Fibroblast of pulmonary artery (primary cell): ENCODE results near the gene RNF167.

Experiments used
- DNase-seq: peaks from one replicate; pipeline ENCODE4 v3.0.0-alpha.2; 2010; ENCODE audit warnings: low read depth
- H3K4me3 ChIP-seq: replicated peaks from 2 replicates; pipeline ENCODE4 v1.5.1; 2011; ENCODE audit warnings: low read depth, mild to moderate bottlenecking, control low read depth, low read length, moderate library complexity
- TF ChIP-seq, protein P1 (sequence below): IDR thresholded peaks from 2 replicates; pipeline ENCODE4 v1.5.1; 2011; ENCODE audit warnings: mild to moderate bottlenecking, control low read depth, low read length, inconsistent platforms; ENCODE audit errors: missing control alignments

The RNF167 gene

DNA sequence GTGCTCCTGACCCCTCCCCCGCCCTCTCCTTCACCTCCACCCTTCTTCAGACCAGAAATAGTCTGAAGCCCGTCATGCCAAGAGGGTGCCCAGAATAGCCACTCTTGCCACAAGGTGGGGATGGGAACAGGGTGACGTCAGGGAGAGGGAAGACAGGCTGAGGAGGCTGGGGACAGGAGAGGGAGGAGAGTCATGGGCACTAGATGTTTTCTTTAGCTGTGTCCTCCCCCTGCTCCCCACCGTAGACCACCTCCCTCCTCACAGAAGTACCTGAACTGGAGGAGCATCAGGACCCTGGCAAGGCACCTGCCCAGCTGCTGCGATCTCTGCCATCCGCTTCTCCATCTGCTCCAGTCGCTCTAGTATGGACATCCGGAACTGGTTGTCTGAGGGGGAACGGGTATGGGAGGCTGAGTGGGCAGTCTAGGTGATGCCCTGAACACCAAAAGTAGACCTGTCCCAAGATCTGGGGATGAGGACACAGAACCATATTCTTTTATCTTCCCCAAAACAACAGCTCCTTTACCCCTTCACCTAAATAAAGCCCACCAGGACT, 34.1 kb downstream of the RNF167 start:
- TF ChIP-seq, protein P1, sequence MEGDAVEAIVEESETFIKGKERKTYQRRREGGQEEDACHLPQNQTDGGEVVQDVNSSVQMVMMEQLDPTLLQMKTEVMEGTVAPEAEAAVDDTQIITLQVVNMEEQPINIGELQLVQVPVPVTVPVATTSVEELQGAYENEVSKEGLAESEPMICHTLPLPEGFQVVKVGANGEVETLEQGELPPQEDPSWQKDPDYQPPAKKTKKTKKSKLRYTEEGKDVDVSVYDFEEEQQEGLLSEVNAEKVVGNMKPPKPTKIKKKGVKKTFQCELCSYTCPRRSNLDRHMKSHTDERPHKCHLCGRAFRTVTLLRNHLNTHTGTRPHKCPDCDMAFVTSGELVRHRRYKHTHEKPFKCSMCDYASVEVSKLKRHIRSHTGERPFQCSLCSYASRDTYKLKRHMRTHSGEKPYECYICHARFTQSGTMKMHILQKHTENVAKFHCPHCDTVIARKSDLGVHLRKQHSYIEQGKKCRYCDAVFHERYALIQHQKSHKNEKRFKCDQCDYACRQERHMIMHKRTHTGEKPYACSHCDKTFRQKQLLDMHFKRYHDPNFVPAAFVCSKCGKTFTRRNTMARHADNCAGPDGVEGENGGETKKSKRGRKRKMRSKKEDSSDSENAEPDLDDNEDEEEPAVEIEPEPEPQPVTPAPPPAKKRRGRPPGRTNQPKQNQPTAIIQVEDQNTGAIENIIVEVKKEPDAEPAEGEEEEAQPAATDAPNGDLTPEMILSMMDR = no peak
- no peak overlapping the region for H3K4me3 ChIP-seq
- DNase-seq = no peak

DNA sequence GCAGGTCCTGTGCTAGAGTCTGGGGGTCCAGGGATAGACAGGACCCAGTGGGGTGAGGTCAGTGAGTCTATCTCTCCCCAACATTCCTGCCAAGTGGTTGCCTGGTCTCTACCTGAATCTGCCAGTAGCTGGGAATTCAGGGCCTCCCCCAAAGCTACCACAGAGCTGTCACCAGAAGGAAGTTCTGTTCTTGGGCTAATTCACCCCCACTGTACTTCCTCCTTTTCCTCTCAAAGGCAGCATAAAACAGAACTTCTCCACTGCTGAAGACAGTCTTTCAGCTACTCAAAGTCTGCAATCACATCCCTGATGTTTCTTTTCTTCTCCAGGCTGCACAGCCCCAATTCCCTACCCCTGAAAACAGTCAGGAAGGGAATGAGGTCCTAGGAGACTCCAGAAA, 38.7 kb downstream of the RNF167 start:
- no peak overlapping the region for H3K4me3 ChIP-seq
- no peak for DNase-seq
- TF ChIP-seq, protein P1 = no peak

DNA sequence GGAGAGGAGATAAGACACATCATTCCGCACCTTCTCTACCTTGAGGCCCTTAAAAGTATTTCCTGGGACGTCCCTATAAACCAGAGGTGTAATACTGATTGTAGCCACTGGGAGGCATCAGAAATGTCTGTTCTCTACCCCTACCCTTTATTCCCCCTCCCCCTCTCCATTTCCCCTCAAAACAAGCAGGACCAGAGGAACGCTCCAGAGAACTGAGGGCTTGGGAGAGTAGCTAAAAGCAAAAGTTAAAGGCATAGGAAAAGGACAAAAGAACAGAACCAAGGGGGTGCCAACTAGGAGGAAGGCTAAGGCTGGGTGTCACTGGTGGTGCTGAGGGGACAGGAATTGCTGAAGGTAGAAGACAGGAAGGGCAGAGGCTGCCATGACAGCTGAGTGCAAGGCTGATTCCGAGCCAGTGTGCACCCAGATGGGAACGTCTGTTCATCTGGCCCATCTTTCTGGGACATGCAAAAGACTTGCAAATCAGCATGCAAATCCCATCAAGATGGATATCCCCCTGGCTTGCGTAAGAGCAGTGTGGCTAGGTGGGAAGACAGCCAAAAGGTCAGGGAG, 40.7 kb downstream of the RNF167 start:
- peak; percentile 71 for DNase-seq

DNA sequence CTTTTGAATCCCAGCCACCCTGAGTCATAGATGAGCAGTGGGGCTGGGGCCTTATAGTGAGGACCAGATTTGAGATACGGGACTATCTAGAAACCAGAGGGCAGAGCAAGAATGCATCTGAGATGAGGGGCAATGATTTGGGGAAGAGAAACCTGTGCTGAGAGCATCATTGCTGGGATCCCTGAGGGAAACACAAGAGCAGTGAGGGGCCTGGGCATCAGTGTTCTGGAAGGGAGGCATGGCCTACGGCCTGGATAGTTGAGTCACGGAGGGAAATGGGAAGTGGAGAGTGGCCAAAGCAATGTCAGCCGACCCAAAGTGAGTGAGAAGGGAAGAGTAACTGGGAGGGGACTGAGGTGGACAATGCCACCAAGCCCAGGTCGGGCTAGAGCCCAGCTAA, 42.2 kb downstream of the RNF167 start:
- TF ChIP-seq, protein P1 = no peak
- H3K4me3 ChIP-seq = no peak overlapping the region
- no peak for DNase-seq

More for the DNA sequence above, 40.7 kb downstream of the RNF167 start:
- TF ChIP-seq, protein P1 = peak; percentile 78
- H3K4me3 ChIP-seq = no peak overlapping the region

DNA sequence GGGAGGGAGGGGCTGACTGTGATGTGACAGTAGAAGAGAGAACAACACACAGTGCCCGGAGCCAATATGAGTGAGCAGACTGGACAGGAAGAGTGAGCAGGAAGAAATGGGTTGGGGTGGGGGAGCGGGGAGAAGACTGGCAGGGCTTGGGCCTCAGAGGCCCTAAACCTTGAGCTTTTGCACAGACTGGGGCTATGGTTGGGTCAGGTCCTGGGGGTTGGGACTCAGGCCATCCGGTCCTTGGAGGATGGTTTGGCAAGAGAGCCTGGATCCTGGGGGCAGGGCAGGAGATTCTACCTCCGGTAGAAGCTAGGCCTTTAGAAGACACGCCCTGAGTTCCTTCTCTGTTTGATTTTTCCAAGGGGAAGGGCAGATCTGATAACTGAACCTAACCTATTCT, 46.3 kb downstream of the RNF167 start:
- no peak for DNase-seq
- TF ChIP-seq, protein P1 = no peak
- peak overlapping the region; percentile 81 for H3K4me3 ChIP-seq

DNA sequence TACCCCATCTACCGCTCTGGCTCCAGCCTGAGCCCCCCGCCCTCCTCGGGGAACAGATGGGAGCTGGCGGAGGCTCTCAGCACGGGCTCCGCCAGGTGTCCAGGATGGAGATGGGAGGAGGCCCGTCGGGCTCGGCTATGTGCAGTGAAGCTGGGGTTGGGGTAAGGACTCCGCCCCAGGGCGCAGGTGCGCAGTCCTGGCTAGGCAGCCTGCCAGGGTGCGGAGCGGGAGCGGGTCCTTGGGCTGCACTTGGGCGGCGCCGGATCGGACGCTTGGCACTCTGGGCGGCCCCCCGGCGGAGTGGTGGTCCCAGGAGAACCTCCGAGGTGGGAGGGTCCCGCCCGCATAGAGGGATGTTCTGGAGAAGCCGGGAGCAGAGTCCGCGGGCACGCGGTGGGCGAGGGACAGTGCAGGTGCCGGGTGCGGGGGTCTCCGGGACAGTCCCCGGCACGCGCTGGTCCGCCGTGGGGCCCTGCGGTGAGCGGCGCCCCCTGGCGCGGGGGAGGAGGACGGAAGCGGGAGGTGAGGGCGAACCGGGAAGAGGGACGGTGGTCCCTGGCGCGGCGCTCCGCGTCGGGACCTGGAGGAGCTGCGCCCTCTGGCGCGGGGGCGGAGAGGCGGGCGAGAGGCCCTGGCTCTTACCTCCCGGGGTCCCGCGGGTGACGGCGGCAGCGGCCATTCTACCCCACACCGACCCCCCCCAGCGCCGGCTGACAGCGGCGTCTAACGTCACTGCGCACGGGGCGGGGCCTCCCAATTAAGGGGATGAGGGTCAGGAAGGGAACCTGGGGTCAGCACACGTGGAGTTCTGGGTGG, 47.1 kb downstream of the RNF167 start, which contains the start of gene CAMTA2:
Gene CAMTA2 (minus strand): TSS at position 725 of the 816 bp plus-strand sequence. CDS start 1,453 bp downstream, outside the sequence.
- TF ChIP-seq, protein P1 = peak; percentile 23
- DNase-seq = peak; percentile 67

More for the DNA sequence above, 47.1 kb downstream of the RNF167 start, which contains the start of gene CAMTA2:
- H3K4me3 ChIP-seq = peak within 1 kb of the TSS; percentile 81
